Activated CD8-positive, alpha-beta memory T cell treated with anti-CD3 and anti-CD28 coated beads for 48 hours (primary cell): ENCODE measurements around the gene PNN.
"Not testable (repeated sequence)": the region's sequence is repeated elsewhere in the genome, so short reads cannot be mapped to it uniquely, and the experiment has no call there.

Experiments used
- DNase-seq, 3 experiments: peaks; one replicate each; pipeline ENCODE4 v3.0.0-alpha.2; 2020; ENCODE audit warnings: low read depth in 2 of 3, low spot score in 2 of 3

PNN gene

GRCh38 chr14:39174560-39175444, at the start of gene PNN:
PNN (plus strand) TSS chr14:39175254; CDS start chr14:39175280, 26 bp downstream.
- DNase-seq, result peak; percentile 61 to 92 (median 81)

GRCh38 chr14:39137835-39138234, 37.2 kb upstream of the PNN start:
- DNase-seq, result not testable (repeated sequence)

- DNase-seq, result no peak
Measured at GRCh38 chr14:39138440-39138839, 36.6 kb upstream of the PNN start.

GRCh38 chr14:39140170-39140569, 34.9 kb upstream of the PNN start:
- DNase-seq, result no peak

- DNase-seq, result not testable (repeated sequence)
Measured at GRCh38 chr14:39141623-39142022, 33.4 kb upstream of the PNN start.

- not testable (repeated sequence) for DNase-seq
Measured at GRCh38 chr14:39143226-39143625, 31.8 kb upstream of the PNN start.

GRCh38 chr14:39145266-39145966, 29.6 kb upstream of the PNN start:
- no peak for DNase-seq

- no peak for DNase-seq
Measured at GRCh38 chr14:39154594-39155189, 20.4 kb upstream of the PNN start.

GRCh38 chr14:39157491-39157890, 17.6 kb upstream of the PNN start:
- no peak for DNase-seq

GRCh38 chr14:39158222-39158858, 16.7 kb upstream of the PNN start:
- no peak for DNase-seq

GRCh38 chr14:39160494-39160893, 14.6 kb upstream of the PNN start:
- no peak for DNase-seq

- DNase-seq, result not testable (repeated sequence)
Measured at GRCh38 chr14:39167797-39168320, 7.2 kb upstream of the PNN start.

GRCh38 chr14:39168591-39168990, 6.5 kb upstream of the PNN start:
- no peak for DNase-seq

- no peak for DNase-seq
Measured at GRCh38 chr14:39169541-39169900, 5.5 kb upstream of the PNN start.

GRCh38 chr14:39173198-39173597, 1.9 kb upstream of the PNN start:
- no peak for DNase-seq

GRCh38 chr14:39175445-39176262, 600 bp downstream of the PNN start:
- peak in 2 of 3 experiments; percentile 28 to 36 for DNase-seq

GRCh38 chr14:39176263-39177167, 1.5 kb downstream of the PNN start:
- no peak for DNase-seq

- no peak for DNase-seq
Measured at GRCh38 chr14:39177168-39177545, 2.1 kb downstream of the PNN start.

- no peak for DNase-seq
Measured at GRCh38 chr14:39179042-39179441, 4.0 kb downstream of the PNN start.
